ENCODE data around the gene AMH. TPM values are rescaled to one million over a fixed set of nuclear protein-coding genes. Genes with fewer than 3 reads are reported as not detected.
"Not testable (repeated sequence)": the region's sequence is repeated elsewhere in the genome, so short reads cannot be mapped to it uniquely, and the experiment has no call there.

AMH gene
- total and polyA plus RNA-seq, 2 donors (not counting 1 experiment from before 2014, with no cell fraction given), result 0.03 to 0.33 TPM

DNA sequence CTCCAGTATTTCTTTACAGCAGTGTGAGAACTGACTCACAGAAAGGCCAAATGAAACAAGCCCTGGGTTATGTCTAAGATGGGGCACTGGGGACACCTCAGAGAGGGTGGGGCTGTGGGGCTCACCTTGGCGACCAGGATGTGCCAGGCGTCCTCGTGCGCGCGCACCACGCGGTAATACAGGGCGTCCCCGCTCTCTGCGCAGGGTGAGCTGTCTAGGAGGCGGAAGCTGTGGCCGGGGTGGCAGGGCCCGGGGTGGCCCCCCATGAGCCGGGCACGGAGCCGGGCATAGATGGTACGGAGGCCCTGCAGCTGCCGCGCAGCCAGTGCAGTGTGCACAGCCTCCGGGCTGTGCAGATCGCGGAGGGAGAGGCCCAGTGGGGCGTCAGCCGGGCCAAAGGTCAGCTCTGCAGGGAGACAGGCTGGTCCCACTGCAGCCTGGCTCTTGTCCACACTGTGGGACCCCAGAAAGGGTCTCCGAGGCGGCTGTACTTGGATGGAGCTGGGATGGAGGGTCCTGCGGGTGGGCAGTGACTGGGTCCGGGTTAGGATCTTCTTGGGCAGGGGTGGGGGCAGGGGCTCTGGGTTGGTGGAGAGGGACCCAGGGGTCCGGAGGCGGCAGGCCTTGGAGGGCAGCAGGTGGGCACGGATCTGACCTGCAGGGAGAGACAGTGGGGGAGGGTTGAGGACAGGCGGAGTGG, 29.5 kb downstream of the AMH start:
- peaks cover 2% of the 10 kb centered on the region for H3K4me1 ChIP-seq (ENCODE audit: control insufficient read depth, extremely low read depth, insufficient read depth, low read length)
- H3K9ac ChIP-seq (ENCODE audit: insufficient read depth, low read length), result no peak overlapping the region
- TF ChIP-seq EZH2 (IDR thresholded peaks at IDR 0.05; ENCODE audit: low read length, missing control alignments), result no peak
- TF ChIP-seq, protein P1, sequence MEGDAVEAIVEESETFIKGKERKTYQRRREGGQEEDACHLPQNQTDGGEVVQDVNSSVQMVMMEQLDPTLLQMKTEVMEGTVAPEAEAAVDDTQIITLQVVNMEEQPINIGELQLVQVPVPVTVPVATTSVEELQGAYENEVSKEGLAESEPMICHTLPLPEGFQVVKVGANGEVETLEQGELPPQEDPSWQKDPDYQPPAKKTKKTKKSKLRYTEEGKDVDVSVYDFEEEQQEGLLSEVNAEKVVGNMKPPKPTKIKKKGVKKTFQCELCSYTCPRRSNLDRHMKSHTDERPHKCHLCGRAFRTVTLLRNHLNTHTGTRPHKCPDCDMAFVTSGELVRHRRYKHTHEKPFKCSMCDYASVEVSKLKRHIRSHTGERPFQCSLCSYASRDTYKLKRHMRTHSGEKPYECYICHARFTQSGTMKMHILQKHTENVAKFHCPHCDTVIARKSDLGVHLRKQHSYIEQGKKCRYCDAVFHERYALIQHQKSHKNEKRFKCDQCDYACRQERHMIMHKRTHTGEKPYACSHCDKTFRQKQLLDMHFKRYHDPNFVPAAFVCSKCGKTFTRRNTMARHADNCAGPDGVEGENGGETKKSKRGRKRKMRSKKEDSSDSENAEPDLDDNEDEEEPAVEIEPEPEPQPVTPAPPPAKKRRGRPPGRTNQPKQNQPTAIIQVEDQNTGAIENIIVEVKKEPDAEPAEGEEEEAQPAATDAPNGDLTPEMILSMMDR (conservative IDR thresholded peaks at IDR 0.05 in 1 of 2, IDR thresholded peaks at IDR 0.05 in 1 of 2; ENCODE audit: low read depth in 1 of 2, low read length in 2 of 2), result no peak
- H3K4me3 ChIP-seq (replicated peaks in 1 of 4; ENCODE audit: control extremely low read depth in 1 of 4, insufficient read depth in 1 of 4, low read depth in 3 of 4, low read length in 4 of 4), result no peak overlapping the region
- no peaks in the 10 kb centered on the region for H3K9me3 ChIP-seq (ENCODE audit: control insufficient read depth, insufficient read depth, low read depth, low read length)
- H2AFZ ChIP-seq (ENCODE audit: low read length), result no peak overlapping the region
- H4K20me1 ChIP-seq (ENCODE audit: control insufficient read depth, extremely low read depth, insufficient read depth, low read length), result no peaks in the 10 kb centered on the region
- peaks cover 10% of the 10 kb centered on the region for H3K36me3 ChIP-seq (ENCODE audit: control insufficient read depth, insufficient read depth, low read length)
- no peak overlapping the region for H3K27ac ChIP-seq (ENCODE audit: insufficient read depth, low read length)
- no peak overlapping the region for H3K4me2 ChIP-seq (ENCODE audit: extremely low read depth, insufficient read depth, low read length)
- no peaks in the 10 kb centered on the region for H3K27me3 ChIP-seq (ENCODE audit: control insufficient read depth, insufficient read depth, low read length)
- DNase-seq (ENCODE audit: low read depth in 2 of 2), result no peak
- H3K79me2 ChIP-seq (ENCODE audit: control insufficient read depth, insufficient read depth, low read length), result peaks cover 16% of the 10 kb centered on the region

- DNase-seq (ENCODE audit: low read depth in 2 of 2), result no peak
- Histone ChIP-seq H3K4me3 (replicated peaks in 1 of 4; ENCODE audit: control extremely low read depth in 1 of 4, insufficient read depth in 1 of 4, low read depth in 3 of 4, low read length in 4 of 4) (no peak overlapping the region), H3K36me3 (ENCODE audit: control insufficient read depth, insufficient read depth, low read length) (no peaks in the 10 kb centered on the region), H3K27ac (ENCODE audit: insufficient read depth, low read length) (no peak overlapping the region), H3K79me2 (ENCODE audit: control insufficient read depth, insufficient read depth, low read length) (no peaks in the 10 kb centered on the region), H3K27me3 (ENCODE audit: control insufficient read depth, insufficient read depth, low read length) (no peaks in the 10 kb centered on the region), H3K4me2 (ENCODE audit: extremely low read depth, insufficient read depth, low read length) (no peak overlapping the region), H3K9ac (ENCODE audit: insufficient read depth, low read length) (no peak overlapping the region), H3K4me1 (ENCODE audit: control insufficient read depth, extremely low read depth, insufficient read depth, low read length) (no peaks in the 10 kb centered on the region), H2AFZ (ENCODE audit: low read length) (no peak overlapping the region), H4K20me1 (ENCODE audit: control insufficient read depth, extremely low read depth, insufficient read depth, low read length) (no peaks in the 10 kb centered on the region), H3K9me3 (ENCODE audit: control insufficient read depth, insufficient read depth, low read depth, low read length) (no peaks in the 10 kb centered on the region)
- TF ChIP-seq, protein P1 (conservative IDR thresholded peaks at IDR 0.05 in 1 of 2, IDR thresholded peaks at IDR 0.05 in 1 of 2; ENCODE audit: low read depth in 1 of 2, low read length in 2 of 2), result no peak
- no peak for TF ChIP-seq EZH2 (IDR thresholded peaks at IDR 0.05; ENCODE audit: low read length, missing control alignments)
Measured at GRCh38 chr19:2280633-2281264, 31.6 kb downstream of the AMH start.

- not testable (repeated sequence) for H3K27me3 ChIP-seq (ENCODE audit: control insufficient read depth, insufficient read depth, low read length); H3K9ac ChIP-seq (ENCODE audit: insufficient read depth, low read length); H3K36me3 ChIP-seq (ENCODE audit: control insufficient read depth, insufficient read depth, low read length); H3K4me1 ChIP-seq (ENCODE audit: control insufficient read depth, extremely low read depth, insufficient read depth, low read length); H3K9me3 ChIP-seq (ENCODE audit: control insufficient read depth, insufficient read depth, low read depth, low read length); DNase-seq (ENCODE audit: low read depth in 2 of 2); H2AFZ ChIP-seq (ENCODE audit: low read length); H3K27ac ChIP-seq (ENCODE audit: insufficient read depth, low read length); H4K20me1 ChIP-seq (ENCODE audit: control insufficient read depth, extremely low read depth, insufficient read depth, low read length); H3K79me2 ChIP-seq (ENCODE audit: control insufficient read depth, insufficient read depth, low read length)
- Histone ChIP-seq H3K4me3 (replicated peaks in 1 of 4; ENCODE audit: control extremely low read depth in 1 of 4, insufficient read depth in 1 of 4, low read depth in 3 of 4, low read length in 4 of 4) (peak overlapping the region in 1 of 4 experiments; percentile 33), H3K4me2 (ENCODE audit: extremely low read depth, insufficient read depth, low read length) (peak overlapping the region; percentile 44)
Measured at GRCh38 chr19:2281265-2282061, 32.3 kb downstream of the AMH start.

Measured in fibroblast of lung (primary cell).